HG03520 (cell line): ENCODE results near the gene SERPINH1.

Experiments used
- ATAC-seq: cut with Tn5 transposase; IDR thresholded peaks from one replicate; pipeline ENCODE4 v1.9.1; 2021; ENCODE audit warnings: mild to moderate bottlenecking, moderate library complexity; ENCODE audit not compliant: unreplicated experiment

Gene SERPINH1

GRCh38 chr11:75554258-75555022, 7.6 kb upstream of the SERPINH1 start:
- no peak for ATAC-seq

- no peak for ATAC-seq
These were observed 6.8 kb upstream of the SERPINH1 start for GRCh38 chr11:75555079-75555811.

GRCh38 chr11:75556275-75556674, 5.8 kb upstream of the SERPINH1 start:
- no peak for ATAC-seq

DNA sequence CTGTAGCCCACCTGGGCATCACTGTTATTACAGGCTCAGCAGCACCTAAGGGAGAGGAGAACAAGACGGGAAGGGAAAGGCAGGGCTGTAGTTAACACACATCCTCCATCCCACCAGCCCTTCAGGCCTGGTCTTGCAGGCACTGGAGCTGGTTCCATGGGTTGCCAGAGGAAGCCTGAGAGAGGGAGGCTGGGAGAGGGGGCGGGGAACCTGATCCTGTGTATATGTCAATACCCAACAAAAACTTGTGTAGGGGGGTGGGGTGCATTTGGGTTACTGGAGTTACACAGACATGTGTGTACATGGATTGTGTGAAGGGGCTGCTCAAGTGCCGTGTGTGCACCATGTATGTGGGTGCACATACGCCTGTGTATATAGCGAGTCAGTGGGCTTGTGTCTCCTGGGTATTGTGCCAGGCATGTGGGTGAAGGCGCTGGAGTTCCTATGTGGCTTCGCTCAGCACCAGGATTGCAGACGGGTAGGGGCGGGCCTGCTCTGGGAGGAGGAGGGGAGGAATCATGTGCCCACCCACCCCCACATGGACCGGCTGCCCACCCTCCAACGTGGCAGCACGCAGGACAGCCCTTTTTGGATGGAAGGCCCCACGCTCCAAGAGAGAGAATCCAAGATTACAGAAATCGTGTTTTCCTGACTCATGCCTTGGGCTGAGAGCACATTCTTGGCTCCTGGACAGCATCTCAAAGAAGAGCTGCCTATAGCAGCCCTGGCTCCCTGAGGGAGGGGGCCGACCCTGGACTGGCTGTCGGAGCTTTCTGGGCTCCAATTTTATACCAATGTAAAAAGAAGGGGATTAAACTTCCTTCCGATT, 4.2 kb upstream of the SERPINH1 start:
- no peak for ATAC-seq

DNA sequence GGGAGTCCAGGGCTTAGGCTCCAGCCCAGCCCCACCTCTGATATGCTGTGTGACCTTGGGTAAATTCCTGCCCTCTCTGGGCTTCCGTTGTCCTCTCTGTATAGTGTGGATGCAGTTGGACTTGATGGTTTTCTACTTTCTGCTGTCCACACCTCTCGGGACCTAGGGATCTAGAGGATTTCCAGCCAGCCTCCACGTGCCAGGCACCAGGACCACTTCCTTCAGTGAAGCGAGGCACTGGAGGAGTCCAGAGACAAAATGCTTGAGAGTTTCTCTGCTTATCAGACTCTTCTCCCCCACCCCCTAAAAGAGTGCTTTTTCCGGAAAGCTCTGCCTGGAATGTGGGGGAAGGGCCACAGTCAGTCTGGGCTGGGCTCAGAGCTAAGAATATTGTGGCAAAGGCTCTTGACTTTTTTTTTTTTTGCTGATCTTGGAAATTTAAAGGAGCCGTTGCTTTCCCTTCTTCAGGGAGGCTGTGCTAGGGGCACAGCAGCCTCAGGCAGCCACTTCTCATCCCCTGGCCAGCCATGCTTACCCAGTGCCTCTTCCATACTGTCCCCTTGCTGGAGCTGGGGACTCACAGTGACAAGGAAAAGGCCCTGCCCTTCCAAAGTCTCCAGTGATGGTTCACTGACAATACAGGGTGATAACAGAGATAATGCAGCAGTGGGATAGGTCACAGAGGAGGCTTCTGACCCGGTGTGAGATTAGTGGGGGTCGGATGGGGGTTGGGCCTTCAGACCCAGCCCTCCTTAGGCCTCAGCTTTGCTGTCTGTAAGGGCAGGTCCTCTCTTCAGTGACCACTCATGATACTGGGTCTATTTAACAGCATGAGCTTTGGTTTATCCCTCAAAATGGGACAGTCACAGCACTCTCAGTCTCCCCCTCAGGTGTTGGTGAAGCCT, 2.9 kb upstream of the SERPINH1 start:
- no peak for ATAC-seq

- no peak for ATAC-seq
These were observed 1.4 kb upstream of the SERPINH1 start for GRCh38 chr11:75560644-75561043.

GRCh38 chr11:75561426-75562047, 516 bp upstream of the SERPINH1 start:
- ATAC-seq = no peak

DNA sequence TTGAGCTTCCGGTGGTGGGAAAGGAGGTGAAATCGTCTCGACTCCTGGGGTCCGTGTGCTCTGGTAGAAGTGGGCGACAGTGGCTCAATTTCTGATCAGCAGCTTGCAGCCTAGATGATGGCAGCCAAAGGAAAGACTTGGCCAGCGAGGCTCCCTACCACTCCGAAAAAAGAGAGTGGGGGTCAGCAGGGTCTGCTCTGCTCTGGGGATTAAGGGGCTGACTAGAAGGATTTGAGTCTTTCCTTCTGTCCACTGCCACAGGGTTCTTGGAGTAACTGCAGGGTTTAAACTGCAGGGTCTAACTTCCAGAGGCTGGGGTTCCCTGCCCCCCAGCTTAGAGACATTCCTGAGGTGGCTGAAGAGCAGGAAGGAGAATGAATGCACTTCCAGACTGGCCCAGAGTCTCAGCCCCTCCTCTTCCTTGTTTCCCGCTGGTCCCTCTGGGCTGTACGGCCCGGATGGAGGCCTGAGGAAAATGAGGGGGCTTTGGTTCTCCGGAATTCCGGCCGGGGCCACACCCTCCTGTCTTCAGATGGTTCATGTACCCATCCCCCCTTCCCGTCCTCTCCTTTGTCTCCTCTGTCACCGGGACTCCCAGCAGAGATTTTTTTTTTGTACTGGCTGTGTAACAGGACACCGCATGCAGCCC, 907 bp downstream of the SERPINH1 start:
- ATAC-seq = no peak

DNA sequence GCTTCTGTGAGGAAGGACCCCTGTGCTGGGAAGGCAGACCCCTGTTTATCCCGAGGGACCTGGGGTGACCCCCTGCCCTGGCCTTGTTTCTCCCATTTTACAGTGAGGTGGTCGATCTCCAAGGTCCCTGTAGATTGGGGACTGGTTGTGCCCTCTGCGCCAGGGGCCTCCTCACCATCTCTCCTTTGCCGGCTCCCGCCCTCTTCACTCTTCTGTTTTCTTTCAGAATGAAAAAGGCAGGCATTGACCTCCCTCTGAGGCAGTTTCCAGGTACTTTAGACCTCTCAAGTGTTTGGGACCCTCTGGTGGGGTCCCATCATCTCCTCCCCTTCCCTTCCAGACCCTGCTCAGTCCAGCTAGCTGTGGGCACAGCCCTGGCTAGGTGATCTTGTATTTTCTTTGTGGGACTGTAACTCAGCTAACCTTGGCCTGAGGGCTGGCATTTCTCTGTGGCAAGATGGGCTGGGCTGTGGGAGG, 1.5 kb downstream of the SERPINH1 start:
- ATAC-seq = no peak

DNA sequence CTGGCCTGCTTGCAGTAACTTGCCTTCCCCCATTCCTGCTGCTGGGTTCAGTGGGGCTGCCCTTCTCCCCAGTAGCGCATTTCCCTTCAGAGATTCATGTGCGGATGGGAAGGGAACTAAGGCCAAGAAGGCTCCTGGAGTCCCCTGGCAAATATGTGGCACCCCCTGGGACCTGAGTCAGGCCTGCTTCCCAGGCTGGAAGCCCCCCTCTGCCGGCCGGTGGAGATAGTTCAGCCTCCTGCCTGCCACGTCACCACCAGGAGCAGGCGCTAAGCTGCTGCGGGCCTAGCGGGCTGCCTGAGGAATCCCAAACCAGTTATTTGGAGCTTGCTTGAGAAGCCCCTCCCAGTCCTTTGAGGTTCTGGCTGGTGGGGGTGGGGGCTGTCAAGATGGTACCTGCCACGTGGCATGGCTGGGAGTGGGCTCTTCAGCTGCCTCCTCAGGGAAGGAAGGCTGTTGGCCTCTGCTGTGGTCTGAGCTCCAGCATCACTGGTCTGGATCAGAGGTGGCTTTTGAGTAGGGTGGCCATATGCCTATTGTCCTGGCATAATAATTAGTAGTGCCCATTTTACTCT, 2.0 kb downstream of the SERPINH1 start:
- ATAC-seq = no peak

DNA sequence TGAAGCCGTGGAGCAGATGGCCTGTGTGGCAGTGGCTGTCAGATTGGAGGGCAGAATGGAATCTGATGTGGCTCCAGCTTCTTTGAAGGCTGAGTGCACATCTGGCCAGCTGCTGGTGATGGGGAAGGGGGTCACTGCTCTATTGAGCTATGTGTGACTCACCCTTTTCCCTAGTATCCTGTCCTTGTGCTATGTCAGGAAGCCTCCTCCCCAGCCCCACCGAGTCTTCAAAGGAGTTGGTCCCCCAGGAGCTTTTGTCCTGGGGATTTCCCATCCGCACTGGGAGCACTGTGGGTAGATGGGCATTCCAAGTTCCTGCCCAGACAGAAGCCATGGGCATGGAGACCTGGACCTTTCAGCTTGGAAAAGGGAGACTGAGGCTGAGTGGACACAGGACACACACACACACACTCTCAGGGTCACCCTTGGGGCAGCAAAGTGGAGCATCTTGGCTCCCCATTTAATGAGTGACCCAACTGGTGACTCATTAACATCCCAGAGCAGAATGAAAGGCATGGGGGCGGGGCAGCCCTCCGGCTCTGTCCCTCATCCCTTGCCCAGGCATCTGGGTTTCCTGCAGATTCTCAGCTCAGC, 3.3 kb downstream of the SERPINH1 start:
- no peak for ATAC-seq

DNA sequence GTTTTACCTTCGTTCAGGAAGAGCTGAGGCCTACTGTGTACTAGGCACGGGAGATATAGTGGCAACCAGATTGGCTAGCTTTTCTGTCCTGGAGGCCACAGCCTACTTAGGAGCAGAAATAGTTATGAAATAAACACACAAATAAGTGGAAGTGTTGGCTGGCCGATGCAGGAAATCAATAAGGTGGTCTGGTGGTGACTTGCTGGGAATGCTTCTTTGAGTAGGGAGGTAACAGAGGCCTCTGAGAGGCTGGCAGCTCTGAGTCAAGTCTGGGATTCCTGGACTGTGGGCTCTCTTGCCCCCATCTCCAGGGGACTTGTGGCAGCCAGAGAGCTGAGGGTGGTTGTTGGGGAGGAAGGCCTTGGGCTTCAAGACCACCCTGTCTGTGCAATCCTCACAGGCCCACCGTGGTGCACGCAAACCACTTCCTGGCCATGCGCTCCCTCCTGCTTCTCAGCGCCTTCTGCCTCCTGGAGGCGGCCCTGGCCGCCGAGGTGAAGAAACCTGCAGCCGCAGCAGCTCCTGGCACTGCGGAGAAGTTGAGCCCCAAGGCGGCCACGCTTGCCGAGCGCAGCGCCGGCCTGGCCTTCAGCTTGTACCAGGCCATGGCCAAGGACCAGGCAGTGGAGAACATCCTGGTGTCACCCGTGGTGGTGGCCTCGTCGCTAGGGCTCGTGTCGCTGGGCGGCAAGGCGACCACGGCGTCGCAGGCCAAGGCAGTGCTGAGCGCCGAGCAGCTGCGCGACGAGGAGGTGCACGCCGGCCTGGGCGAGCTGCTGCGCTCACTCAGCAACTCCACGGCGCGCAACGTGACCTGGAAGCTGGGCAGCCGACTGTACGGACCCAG, 4.1 kb downstream of the SERPINH1 start:
- ATAC-seq = no peak

DNA sequence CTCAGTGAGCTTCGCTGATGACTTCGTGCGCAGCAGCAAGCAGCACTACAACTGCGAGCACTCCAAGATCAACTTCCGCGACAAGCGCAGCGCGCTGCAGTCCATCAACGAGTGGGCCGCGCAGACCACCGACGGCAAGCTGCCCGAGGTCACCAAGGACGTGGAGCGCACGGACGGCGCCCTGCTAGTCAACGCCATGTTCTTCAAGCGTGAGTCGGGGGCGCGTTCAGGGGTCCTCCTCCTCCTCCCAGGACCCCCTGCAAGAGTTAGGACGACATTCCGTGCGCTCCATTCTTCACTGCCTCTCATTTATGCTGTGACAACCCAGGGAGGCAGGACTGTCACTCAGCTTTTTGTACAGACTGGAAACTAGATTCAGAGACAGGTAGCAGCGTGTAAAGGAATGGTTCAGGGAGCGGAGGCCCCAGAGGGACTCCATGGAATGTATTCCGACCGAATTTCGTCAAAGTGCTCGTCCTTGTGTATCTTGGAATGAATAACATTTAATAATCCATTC, 4.8 kb downstream of the SERPINH1 start:
- no peak for ATAC-seq

DNA sequence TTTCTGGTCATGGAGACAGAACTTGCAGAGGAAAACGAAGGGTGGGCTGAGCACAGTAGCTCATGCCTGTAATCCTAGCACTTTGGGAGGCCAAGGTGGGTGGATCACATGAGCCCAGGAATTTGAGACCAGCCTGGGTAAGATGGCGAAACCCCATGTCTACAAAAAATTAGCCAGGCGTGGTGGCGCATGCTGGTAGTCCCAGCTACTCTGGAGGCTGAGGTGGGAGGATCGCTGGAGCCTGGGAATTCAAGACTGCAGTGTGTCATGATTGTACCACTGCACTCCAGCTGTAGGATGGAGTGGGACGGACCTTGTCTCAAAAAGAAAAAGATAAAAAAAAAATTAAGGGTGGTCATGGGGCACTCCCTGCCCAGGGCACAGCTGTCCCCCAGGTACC, 5.9 kb downstream of the SERPINH1 start:
- no peak for ATAC-seq

GRCh38 chr11:75568616-75569219, 6.7 kb downstream of the SERPINH1 start:
- ATAC-seq = no peak

- ATAC-seq = no peak
These were observed 8.6 kb downstream of the SERPINH1 start for GRCh38 chr11:75570559-75571139.

GRCh38 chr11:75571625-75572024, 9.6 kb downstream of the SERPINH1 start:
- no peak for ATAC-seq
